Skeletal muscle tissue (tissue), 4 donors: ENCODE measurements around the gene RSAD1. TPM values are rescaled to one million over a fixed set of nuclear protein-coding genes. Genes with fewer than 3 reads are reported as not detected.

ENCODE experiments used
- H3K27ac ChIP-seq: one replicate; pipeline ENCODE4 v1.7.0; 2013; ENCODE audit warnings: mild to moderate bottlenecking, low read depth, low read length, inconsistent platforms
- H3K27me3 ChIP-seq, 3 donors: one replicate each; pipeline ENCODE4 v1.7.0; 2013; ENCODE audit warnings: low read length in 3 of 3; ENCODE audit not compliant: control insufficient read depth in 3 of 3, insufficient read depth in 3 of 3
- H3K36me3 ChIP-seq, 3 donors: one replicate each; pipeline ENCODE4 v1.7.0; 2013; ENCODE audit warnings: low read length in 3 of 3; ENCODE audit not compliant: control insufficient read depth in 3 of 3, insufficient read depth in 3 of 3
- H3K4me1 ChIP-seq, 3 donors: one replicate each; pipeline ENCODE4 v1.7.0; 2013; ENCODE audit warnings: low read length in 3 of 3, mild to moderate bottlenecking in 3 of 3; ENCODE audit not compliant: control insufficient read depth in 3 of 3, insufficient read depth in 3 of 3
- H3K4me3 ChIP-seq, 3 donors: one replicate each; pipeline ENCODE4 v1.7.0; 2013; ENCODE audit warnings: low read length in 3 of 3
- H3K9ac ChIP-seq, 3 donors: one replicate each; pipeline ENCODE4 v1.7.0; 2013; ENCODE audit warnings: low read length in 3 of 3, mild to moderate bottlenecking in 3 of 3, moderate library complexity in 2 of 3, low read depth in 1 of 3
- H3K9me3 ChIP-seq, 3 donors: one replicate each; pipeline ENCODE4 v1.7.0; 2013; ENCODE audit warnings: low read length in 3 of 3; ENCODE audit not compliant: control insufficient read depth in 3 of 3
- total RNA-seq: library from RNA; depleted of rRNA; stranded (reverse); fragments of >200 nt; gene quantifications from one replicate; pipeline ENCODE4 v1.2.3, GENCODE V29; 2014
- donor health status: Osteomylitis.

The RSAD1 gene
- total RNA-seq, 1 donor from 2014 or later = 12.0 TPM

- Histone ChIP-seq H3K4me1 (peaks cover 0 to 11% (median 3%) of the 10 kb centered on the region in 3 donors), H3K27ac (no peak overlapping the region), H3K4me3 (no peak overlapping the region), H3K27me3 (peaks cover 12 to 27% (median 27%) of the 10 kb centered on the region in 3 donors), H3K9ac (no peak overlapping the region), H3K36me3 (no peaks in the 10 kb centered on the region), H3K9me3 (no peaks in the 10 kb centered on the region)
These were observed 48.6 kb downstream of the RSAD1 start for GRCh38 chr17:50527155-50527762.

GRCh38 chr17:50527949-50528474 is 49.4 kb downstream of the RSAD1 start:
- no peaks in the 10 kb centered on the region for H3K36me3 ChIP-seq
- H3K9ac ChIP-seq = no peak overlapping the region
- H3K4me1 ChIP-seq = peaks cover 3 to 13% (median 4%) of the 10 kb centered on the region in 3 donors
- no peak overlapping the region for H3K4me3 ChIP-seq
- no peak overlapping the region for H3K27ac ChIP-seq
- no peaks in the 10 kb centered on the region for H3K9me3 ChIP-seq
- peaks cover 17 to 35% (median 33%) of the 10 kb centered on the region in 3 donors for H3K27me3 ChIP-seq

- Histone ChIP-seq H3K36me3 (no peaks in the 10 kb centered on the region), H3K4me3 (no peak overlapping the region), H3K4me1 (peaks cover 16 to 25% (median 17%) of the 10 kb centered on the region in 3 donors), H3K9ac (no peak overlapping the region), H3K27ac (no peak overlapping the region), H3K9me3 (no peaks in the 10 kb centered on the region), H3K27me3 (peaks cover 29 to 47% (median 43%) of the 10 kb centered on the region in 3 donors)
These were observed 51.2 kb downstream of the RSAD1 start for GRCh38 chr17:50529849-50530248.

GRCh38 chr17:50531428-50532025 is 52.9 kb downstream of the RSAD1 start:
- no peak overlapping the region for H3K4me3 ChIP-seq
- H3K9me3 ChIP-seq = no peaks in the 10 kb centered on the region
- H3K9ac ChIP-seq = no peak overlapping the region
- H3K36me3 ChIP-seq = no peaks in the 10 kb centered on the region
- peaks cover 16 to 27% (median 17%) of the 10 kb centered on the region in 3 donors for H3K4me1 ChIP-seq
- peaks cover 29 to 47% (median 43%) of the 10 kb centered on the region in 3 donors for H3K27me3 ChIP-seq
- H3K27ac ChIP-seq = no peak overlapping the region

- H3K9me3 ChIP-seq = no peaks in the 10 kb centered on the region
- no peak within 1 kb of the TSS for H3K27ac ChIP-seq
- peaks cover 29 to 47% (median 38%) of the 10 kb centered on the region in 3 donors for H3K27me3 ChIP-seq
- peak within 1 kb of the TSS in 1 of 3 donors; percentile 40 for H3K4me3 ChIP-seq
- H3K36me3 ChIP-seq = no peaks in the 10 kb centered on the region
- H3K4me1 ChIP-seq = peaks cover 16 to 27% (median 17%) of the 10 kb centered on the region in 3 donors
- peak within 1 kb of the TSS in 1 of 3 donors; percentile 40 for H3K9ac ChIP-seq
These were observed 53.9 kb downstream of the RSAD1 start, which contains the start of gene EPN3 for GRCh38 chr17:50532452-50533024. EPN3 (plus strand) TSS chr17:50532735; CDS start chr17:50536557, 3,822 bp downstream.

- H3K9me3 ChIP-seq = no peaks in the 10 kb centered on the region
These were observed 54.5 kb downstream of the RSAD1 start for GRCh38 chr17:50533185-50533584.

GRCh38 chr17:50533720-50534148 is 55.1 kb downstream of the RSAD1 start:
- Histone ChIP-seq H3K36me3 (no peaks in the 10 kb centered on the region), H3K4me1 (peaks cover 16 to 27% (median 17%) of the 10 kb centered on the region in 3 donors), H3K9me3 (no peaks in the 10 kb centered on the region), H3K27me3 (peaks cover 29 to 40% (median 38%) of the 10 kb centered on the region in 3 donors), H3K27ac (no peak overlapping the region), H3K9ac (peak overlapping the region in 1 of 3 donors; percentile 40), H3K4me3 (peak overlapping the region in 2 of 3 donors; percentile 35 to 40)

More at GRCh38 chr17:50533185-50533584, 54.5 kb downstream of the RSAD1 start:
- no peak overlapping the region for H3K4me3 ChIP-seq
- H3K36me3 ChIP-seq = no peaks in the 10 kb centered on the region
- H3K27ac ChIP-seq = no peak overlapping the region
- H3K4me1 ChIP-seq = peaks cover 16 to 27% (median 17%) of the 10 kb centered on the region in 3 donors
- peak overlapping the region in 1 of 3 donors; percentile 40 for H3K9ac ChIP-seq
- H3K27me3 ChIP-seq = peaks cover 29 to 44% (median 38%) of the 10 kb centered on the region in 3 donors

GRCh38 chr17:50534222-50534978 is 55.7 kb downstream of the RSAD1 start:
- Histone ChIP-seq H3K9me3 (no peaks in the 10 kb centered on the region), H3K4me3 (peak overlapping the region in 1 of 3 donors; percentile 40), H3K4me1 (peaks cover 16 to 27% (median 17%) of the 10 kb centered on the region in 3 donors), H3K27me3 (peaks cover 29 to 35% (median 34%) of the 10 kb centered on the region in 3 donors), H3K36me3 (peaks cover 0 to under 1% (median 0%) of the 10 kb centered on the region in 3 donors), H3K9ac (peak overlapping the region in 2 of 3 donors; percentile 3 to 6), H3K27ac (no peak overlapping the region)

- H3K4me1 ChIP-seq = peaks cover 16 to 27% (median 17%) of the 10 kb centered on the region in 3 donors
- no peak overlapping the region for H3K27ac ChIP-seq
- peaks cover 29 to 35% (median 32%) of the 10 kb centered on the region in 3 donors for H3K27me3 ChIP-seq
These were observed 56.3 kb downstream of the RSAD1 start for GRCh38 chr17:50534979-50535326.

More at GRCh38 chr17:50534979-50535326, 56.3 kb downstream of the RSAD1 start:
- H3K9ac ChIP-seq = no peak overlapping the region
- H3K9me3 ChIP-seq = no peaks in the 10 kb centered on the region
- no peak overlapping the region for H3K4me3 ChIP-seq
- H3K36me3 ChIP-seq = peaks cover 0 to 2% (median 0%) of the 10 kb centered on the region in 3 donors
